ENCODE data around the gene CDHR3.
"Not testable (repeated sequence)": the region's sequence is repeated elsewhere in the genome, so short reads cannot be mapped to it uniquely, and the experiment has no call there.

CDHR3 gene

GRCh38 chr7:105963038-105963667 lies at the start of gene CDHR3:
TSS of gene CDHR3 (plus strand) at chr7:105963264. CDS start at chr7:105963319, 55 bp downstream.
- DNase-seq (ENCODE audit: low read depth): no peak

GRCh38 chr7:105913947-105914346 lies 49.1 kb upstream of the CDHR3 start:
- no peak for DNase-seq (ENCODE audit: low read depth)

- peak; percentile 44 for DNase-seq (ENCODE audit: low read depth)
Measured at GRCh38 chr7:105916603-105917002, 46.5 kb upstream of the CDHR3 start.

- DNase-seq (ENCODE audit: low read depth): no peak
Measured at GRCh38 chr7:105917659-105918058, 45.4 kb upstream of the CDHR3 start.

- no peak for DNase-seq (ENCODE audit: low read depth)
Measured at GRCh38 chr7:105920766-105921165, 42.3 kb upstream of the CDHR3 start.

- DNase-seq (ENCODE audit: low read depth): no peak
Measured at GRCh38 chr7:105924945-105925344, 38.1 kb upstream of the CDHR3 start.

GRCh38 chr7:105926131-105926530 lies 36.9 kb upstream of the CDHR3 start:
- no peak for DNase-seq (ENCODE audit: low read depth)

GRCh38 chr7:105931179-105931578 lies 31.9 kb upstream of the CDHR3 start:
- DNase-seq (ENCODE audit: low read depth): no peak

GRCh38 chr7:105932835-105933477 lies 30.1 kb upstream of the CDHR3 start:
- DNase-seq (ENCODE audit: low read depth): peak; percentile 96

- DNase-seq (ENCODE audit: low read depth): peak; percentile 73
Measured at GRCh38 chr7:105934572-105935185, 28.4 kb upstream of the CDHR3 start.

- no peak for DNase-seq (ENCODE audit: low read depth)
Measured at GRCh38 chr7:105935250-105935649, 27.8 kb upstream of the CDHR3 start.

GRCh38 chr7:105937411-105937810 lies 25.7 kb upstream of the CDHR3 start:
- DNase-seq (ENCODE audit: low read depth): no peak

GRCh38 chr7:105940109-105940508 lies 23.0 kb upstream of the CDHR3 start:
- no peak for DNase-seq (ENCODE audit: low read depth)

- DNase-seq (ENCODE audit: low read depth): no peak
Measured at GRCh38 chr7:105941596-105941995, 21.5 kb upstream of the CDHR3 start.

GRCh38 chr7:105943486-105943885 lies 19.6 kb upstream of the CDHR3 start:
- DNase-seq (ENCODE audit: low read depth): no peak

- no peak for DNase-seq (ENCODE audit: low read depth)
Measured at GRCh38 chr7:105945848-105946247, 17.2 kb upstream of the CDHR3 start.

GRCh38 chr7:105951597-105951996 lies 11.5 kb upstream of the CDHR3 start:
- no peak for DNase-seq (ENCODE audit: low read depth)

GRCh38 chr7:105952917-105953595 lies 10.0 kb upstream of the CDHR3 start:
- no peak for DNase-seq (ENCODE audit: low read depth)

GRCh38 chr7:105954711-105955110 lies 8.4 kb upstream of the CDHR3 start:
- no peak for DNase-seq (ENCODE audit: low read depth)

- DNase-seq (ENCODE audit: low read depth): not testable (repeated sequence)
Measured at GRCh38 chr7:105955651-105956466, 7.2 kb upstream of the CDHR3 start.

- no peak for DNase-seq (ENCODE audit: low read depth)
Measured at GRCh38 chr7:105958012-105958411, 5.1 kb upstream of the CDHR3 start.

- DNase-seq (ENCODE audit: low read depth): no peak
Measured at GRCh38 chr7:105962353-105962752, 711 bp upstream of the CDHR3 start.
